Astrocyte of the spinal cord (primary cell): ENCODE measurements around the gene RIF1.

Experiments
- DNase-seq: peaks from one replicate; pipeline ENCODE4 v3.0.0; 2011; ENCODE audit warnings: low read depth, low spot score
- H3K4me3 ChIP-seq: 2 replicates; pipeline ENCODE4 v1.5.1; 2011; ENCODE audit warnings: low read depth, mild to moderate bottlenecking, low read length, moderate library complexity
- in situ Hi-C: cut with HindIII; loops from 2 replicates; pipeline ENCODE4 v1.10.0; 2017; ENCODE audit warnings: low sequenced_read_pairs
- TF ChIP-seq, protein P1 (sequence below): IDR thresholded peaks from 2 replicates; pipeline ENCODE4 v1.5.1; 2012; ENCODE audit warnings: low read depth, mild to moderate bottlenecking, low read length, inconsistent platforms

RIF1 gene

GRCh38 chr2:151409601-151410484 is at the start of gene RIF1:
TSS of gene RIF1 (plus strand) at chr2:151409902. CDS start at chr2:151410424, 522 bp downstream.
- in situ Hi-C loops = no loop called here
- DNase-seq = peak; percentile 92
- TF ChIP-seq, protein P1, sequence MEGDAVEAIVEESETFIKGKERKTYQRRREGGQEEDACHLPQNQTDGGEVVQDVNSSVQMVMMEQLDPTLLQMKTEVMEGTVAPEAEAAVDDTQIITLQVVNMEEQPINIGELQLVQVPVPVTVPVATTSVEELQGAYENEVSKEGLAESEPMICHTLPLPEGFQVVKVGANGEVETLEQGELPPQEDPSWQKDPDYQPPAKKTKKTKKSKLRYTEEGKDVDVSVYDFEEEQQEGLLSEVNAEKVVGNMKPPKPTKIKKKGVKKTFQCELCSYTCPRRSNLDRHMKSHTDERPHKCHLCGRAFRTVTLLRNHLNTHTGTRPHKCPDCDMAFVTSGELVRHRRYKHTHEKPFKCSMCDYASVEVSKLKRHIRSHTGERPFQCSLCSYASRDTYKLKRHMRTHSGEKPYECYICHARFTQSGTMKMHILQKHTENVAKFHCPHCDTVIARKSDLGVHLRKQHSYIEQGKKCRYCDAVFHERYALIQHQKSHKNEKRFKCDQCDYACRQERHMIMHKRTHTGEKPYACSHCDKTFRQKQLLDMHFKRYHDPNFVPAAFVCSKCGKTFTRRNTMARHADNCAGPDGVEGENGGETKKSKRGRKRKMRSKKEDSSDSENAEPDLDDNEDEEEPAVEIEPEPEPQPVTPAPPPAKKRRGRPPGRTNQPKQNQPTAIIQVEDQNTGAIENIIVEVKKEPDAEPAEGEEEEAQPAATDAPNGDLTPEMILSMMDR = peak; percentile 75
- peak within 1 kb of the TSS; percentile 99 for H3K4me3 ChIP-seq

DNA sequence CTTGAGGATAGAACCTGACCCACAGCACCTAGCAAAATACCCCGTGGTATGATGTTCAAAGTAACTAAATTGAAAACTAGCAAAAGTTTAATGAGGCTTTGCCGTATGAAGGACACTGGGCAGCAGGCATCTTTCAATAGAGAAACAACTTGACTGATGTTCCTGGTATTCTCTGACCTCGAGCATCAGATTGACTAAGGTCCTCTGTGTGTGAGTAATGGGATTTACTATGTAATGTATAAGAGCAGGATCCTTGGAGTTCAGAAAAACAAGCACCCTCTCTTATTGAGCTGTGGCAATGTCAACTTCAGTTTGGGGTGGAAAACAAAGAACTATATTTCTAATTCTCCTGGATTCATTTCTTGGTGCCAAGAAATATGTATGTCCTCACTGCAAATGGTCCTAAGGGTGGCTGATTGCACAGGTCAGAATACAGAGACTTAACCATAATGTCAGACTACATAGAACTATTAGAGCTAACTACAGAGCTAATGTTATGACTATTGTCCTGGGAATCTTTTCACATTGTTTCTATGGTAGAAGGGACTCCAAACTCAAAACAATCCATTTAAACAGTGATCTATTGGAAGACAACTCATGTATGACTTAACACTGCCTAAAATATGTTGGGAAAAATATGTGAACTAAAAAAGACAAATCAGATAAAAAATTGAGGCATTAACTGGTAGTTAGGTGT is 47.9 kb upstream of the RIF1 start:
- TF ChIP-seq, protein P1 = no peak
- DNase-seq = no peak
- no peak overlapping the region for H3K4me3 ChIP-seq
- in situ Hi-C loops = no loop called here

- in situ Hi-C loops = no loop called here
- H3K4me3 ChIP-seq = no peak overlapping the region
- no peak for DNase-seq
- TF ChIP-seq, protein P1 = no peak
These were observed 46.0 kb upstream of the RIF1 start for GRCh38 chr2:151363709-151364108.

DNA sequence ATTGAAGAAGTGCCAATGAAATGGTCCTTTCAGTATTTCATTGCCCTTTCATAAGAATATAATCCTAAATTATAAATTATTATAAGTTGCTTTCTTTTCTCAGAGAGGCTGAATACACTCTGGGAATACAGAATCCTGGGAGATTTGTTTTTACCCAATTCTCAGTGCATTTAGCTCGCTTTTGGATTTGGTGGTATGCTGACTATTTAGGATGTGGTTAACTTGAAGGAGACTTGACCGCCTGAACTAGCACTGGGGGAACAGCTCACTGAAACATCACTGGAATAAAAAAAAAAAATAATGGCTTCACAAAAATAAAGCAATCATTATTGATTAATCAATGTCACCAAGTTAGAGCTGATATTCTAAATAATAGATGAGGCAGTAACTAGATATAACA is 42.1 kb upstream of the RIF1 start:
- no peak overlapping the region for H3K4me3 ChIP-seq
- peak; percentile 63 for DNase-seq
- TF ChIP-seq, protein P1 = no peak
- in situ Hi-C loops = no loop called here

GRCh38 chr2:151374436-151374835 is 35.3 kb upstream of the RIF1 start:
- in situ Hi-C loops = no loop called here
- peak; percentile 69 for DNase-seq
- TF ChIP-seq, protein P1 = no peak
- no peak overlapping the region for H3K4me3 ChIP-seq

DNA sequence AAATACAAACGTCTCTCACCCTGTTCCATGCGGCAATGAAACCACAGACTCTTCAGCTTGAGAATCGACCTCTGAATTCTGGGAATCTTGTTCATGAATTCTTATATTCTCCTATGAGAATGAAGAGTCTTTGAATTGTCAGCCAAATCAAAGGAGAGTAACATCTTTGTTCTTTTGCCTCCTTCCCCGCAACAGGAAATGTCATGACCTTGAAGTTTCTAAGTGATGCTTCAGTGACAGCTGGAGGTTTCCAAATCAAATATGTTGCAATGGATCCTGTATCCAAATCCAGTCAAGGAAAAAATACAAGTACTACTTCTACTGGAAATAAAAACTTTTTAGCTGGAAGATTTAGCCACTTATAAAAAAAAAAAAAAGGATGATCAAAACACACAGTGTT is 30.5 kb upstream of the RIF1 start:
- TF ChIP-seq, protein P1 = no peak
- in situ Hi-C loops = no loop called here
- DNase-seq = peak; percentile 22
- H3K4me3 ChIP-seq = no peak overlapping the region
